VCaP (cell line): ENCODE measurements around the gene C11orf16.
A peak's percentile ranks its signal among the peaks of the same experiment; 100 is the strongest.

Experiments
- H3K27ac ChIP-seq: fragments of 450-650 bp; 2 replicates; pipeline ENCODE4 v1.5.1; 2017
- CTCF ChIP-seq: fragments of 450-650 bp; conservative IDR thresholded peaks from 2 replicates; pipeline ENCODE4 v1.5.1; 2017; ENCODE audit warnings: mild to moderate bottlenecking, moderate library complexity

Gene C11orf16

GRCh38 chr11:8871962-8872361 is 60.8 kb downstream of the C11orf16 start:
- peak overlapping the region; percentile 75; the same call in 1 of the 2 replicates for H3K27ac ChIP-seq

GRCh38 chr11:8871171-8871775 is 61.5 kb downstream of the C11orf16 start:
- peak overlapping the region; percentile 75 for H3K27ac ChIP-seq
- no peak for TF ChIP-seq CTCF

More at GRCh38 chr11:8871962-8872361, 60.8 kb downstream of the C11orf16 start:
- no peak for TF ChIP-seq CTCF

GRCh38 chr11:8870411-8871170 is 62.2 kb downstream of the C11orf16 start:
- 0 out of 2 replicates have a peak, but pooled peaks have one; percentile 11 for TF ChIP-seq CTCF
- H3K27ac ChIP-seq = peak overlapping the region; percentile 75
